ENCODE measurements around the gene GRID2IP.

GRID2IP gene

GRCh38 chr7:6516387-6516983 lies 34.8 kb downstream of the GRID2IP start:
- peak; percentile 65 for DNase-seq

GRCh38 chr7:6513541-6513940 lies 37.7 kb downstream of the GRID2IP start:
- DNase-seq, result no peak

GRCh38 chr7:6512892-6513291 lies 38.4 kb downstream of the GRID2IP start:
- DNase-seq, result no peak

- no peak for DNase-seq
Measured at GRCh38 chr7:6510476-6511133, 40.7 kb downstream of the GRID2IP start.

GRCh38 chr7:6508950-6509349 lies 42.3 kb downstream of the GRID2IP start:
- no peak for DNase-seq

- no peak for DNase-seq
Measured at GRCh38 chr7:6508539-6508938, 42.7 kb downstream of the GRID2IP start.

GRCh38 chr7:6507906-6508305 lies 43.4 kb downstream of the GRID2IP start:
- DNase-seq, result no peak

GRCh38 chr7:6505685-6506559 lies 45.3 kb downstream of the GRID2IP start:
- no peak for DNase-seq

- no peak for DNase-seq
Measured at GRCh38 chr7:6504996-6505395, 46.3 kb downstream of the GRID2IP start.

GRCh38 chr7:6502886-6503285 lies 48.4 kb downstream of the GRID2IP start:
- DNase-seq, result no peak

- no peak for DNase-seq
Measured at GRCh38 chr7:6501586-6502564, 49.4 kb downstream of the GRID2IP start.

GRCh38 chr7:6500691-6501090 lies 50.6 kb downstream of the GRID2IP start:
- no peak for DNase-seq

- DNase-seq, result no peak
Measured at GRCh38 chr7:6497994-6498393, 53.3 kb downstream of the GRID2IP start.

GRCh38 chr7:6497637-6497905 lies 53.7 kb downstream of the GRID2IP start:
- no peak for DNase-seq

GRCh38 chr7:6496842-6497636 lies 54.2 kb downstream of the GRID2IP start:
- no peak for DNase-seq

- DNase-seq, result no peak
Measured at GRCh38 chr7:6495597-6496262, 55.5 kb downstream of the GRID2IP start.

GRCh38 chr7:6494365-6494764 lies 56.9 kb downstream of the GRID2IP start:
- DNase-seq, result no peak

- DNase-seq, result no peak
Measured at GRCh38 chr7:6491194-6491593, 60.1 kb downstream of the GRID2IP start.

GRCh38 chr7:6489612-6490011 lies 61.6 kb downstream of the GRID2IP start:
- no peak for DNase-seq

- no peak for DNase-seq
Measured at GRCh38 chr7:6487184-6487545, 64.1 kb downstream of the GRID2IP start.

- DNase-seq, result no peak
Measured at GRCh38 chr7:6486438-6487183, 64.7 kb downstream of the GRID2IP start.
